Fibroblast of skin of left quadriceps (primary cell): Measurements from ENCODE around the gene PCMT1.
"Not testable (repeated sequence)": the region's sequence is repeated elsewhere in the genome, so short reads cannot be mapped to it uniquely, and the experiment has no call there.

Source experiments
- DNase-seq, 2 experiments: peaks; one replicate each; pipeline ENCODE4 v3.0.0-alpha.2; 2013; ENCODE audit warnings: low read depth in 2 of 2

The PCMT1 gene

GRCh38 chr6:149749594-149750135 is at the start of gene PCMT1:
PCMT1 (plus strand) TSS chr6:149749741; CDS start chr6:149749902, 161 bp downstream.
- peak; percentile 72 to 79 for DNase-seq

DNA sequence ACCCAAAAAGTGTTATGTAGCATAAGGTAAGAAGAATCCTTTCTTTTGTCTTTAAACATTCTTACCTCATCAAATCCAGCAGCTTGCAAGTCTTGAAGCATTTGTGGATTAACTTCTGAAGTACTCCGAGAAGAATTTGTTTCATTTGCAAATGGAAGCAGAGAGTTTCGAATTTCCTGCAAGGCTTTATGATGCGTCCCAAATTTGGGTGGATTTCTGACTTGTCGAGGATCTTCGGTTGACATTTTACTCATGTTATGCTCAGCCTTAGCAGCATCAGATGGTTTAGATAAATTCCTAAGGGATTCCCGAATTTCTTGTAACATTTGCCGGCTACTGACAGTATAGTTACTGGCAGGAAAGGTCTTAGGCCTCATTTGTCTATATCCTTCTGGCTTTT is 47.8 kb upstream of the PCMT1 start:
- peak in 1 of 2 experiments; percentile 47 for DNase-seq

DNA sequence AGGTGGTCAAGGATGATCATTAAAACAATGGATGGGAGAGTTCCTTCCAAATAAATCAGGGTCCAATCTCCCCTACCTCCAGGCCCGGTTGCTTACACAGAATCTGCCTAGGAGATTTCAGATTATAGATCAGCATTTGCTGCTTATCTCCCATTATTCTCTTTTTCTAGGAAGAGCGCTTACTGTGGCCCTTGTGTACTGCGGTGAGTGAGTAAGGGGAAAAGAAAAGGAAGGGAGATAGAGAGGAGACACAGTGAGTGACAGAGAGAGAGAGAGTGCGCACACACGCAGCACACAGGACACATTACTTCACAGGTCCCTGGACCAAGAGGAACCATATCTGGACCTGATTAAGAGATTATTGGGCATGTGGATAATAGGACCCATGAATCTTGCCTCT is 37.8 kb upstream of the PCMT1 start:
- DNase-seq, result no peak

DNA sequence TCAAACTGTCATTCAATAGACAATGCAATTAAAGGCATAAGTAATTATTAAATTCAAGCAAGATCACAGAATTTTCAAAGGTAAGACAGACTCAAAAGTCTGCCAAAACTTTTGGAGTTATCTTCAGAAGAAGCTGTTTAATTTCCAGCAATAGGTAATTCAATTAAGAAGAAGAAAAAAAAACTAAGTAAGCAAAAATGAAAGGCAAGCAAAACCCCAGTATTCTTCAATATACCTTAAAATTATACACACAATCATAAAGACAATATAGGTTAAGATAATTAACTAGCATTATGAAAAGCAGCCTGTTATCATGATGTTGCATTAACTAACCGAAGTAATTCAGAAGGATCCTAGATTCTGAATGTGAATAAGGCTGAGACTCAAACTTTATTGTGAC is 35.1 kb upstream of the PCMT1 start:
- no peak for DNase-seq

DNA sequence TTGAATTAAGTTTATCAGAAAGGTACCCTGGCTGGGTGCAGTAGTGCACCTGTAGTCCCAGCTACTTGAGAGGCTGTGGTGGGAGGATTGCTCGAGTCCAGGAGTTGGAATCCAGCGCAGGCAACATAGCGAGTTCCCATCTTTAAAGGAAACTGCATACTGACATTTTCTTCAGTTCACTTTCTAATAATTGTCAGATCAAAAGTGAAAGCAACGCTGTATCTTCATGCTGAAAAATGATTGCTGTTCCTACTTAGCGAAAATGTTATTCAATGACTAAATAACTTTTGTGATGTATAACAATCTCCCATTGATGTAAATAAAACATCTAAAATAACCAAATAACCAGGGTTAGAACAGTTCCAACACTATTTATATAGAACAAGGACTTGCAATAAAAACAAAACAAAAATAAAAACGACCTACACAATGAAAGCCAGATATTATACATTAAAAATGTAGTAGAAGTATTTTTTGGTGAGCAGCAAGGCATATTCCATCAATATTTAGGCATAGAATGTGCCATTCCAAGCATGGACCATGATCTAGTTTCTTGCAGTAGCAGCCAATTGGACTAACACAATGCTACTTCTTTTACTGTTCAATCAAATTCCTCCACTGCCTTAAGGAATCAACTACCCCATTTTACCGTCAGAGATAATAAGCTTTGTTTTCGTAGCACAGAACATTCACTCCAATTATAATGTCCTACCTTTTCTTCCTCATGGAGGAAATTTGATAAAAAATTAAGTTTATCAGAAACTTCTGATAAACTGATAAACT is 33.2 kb upstream of the PCMT1 start:
- DNase-seq, result no peak

DNA sequence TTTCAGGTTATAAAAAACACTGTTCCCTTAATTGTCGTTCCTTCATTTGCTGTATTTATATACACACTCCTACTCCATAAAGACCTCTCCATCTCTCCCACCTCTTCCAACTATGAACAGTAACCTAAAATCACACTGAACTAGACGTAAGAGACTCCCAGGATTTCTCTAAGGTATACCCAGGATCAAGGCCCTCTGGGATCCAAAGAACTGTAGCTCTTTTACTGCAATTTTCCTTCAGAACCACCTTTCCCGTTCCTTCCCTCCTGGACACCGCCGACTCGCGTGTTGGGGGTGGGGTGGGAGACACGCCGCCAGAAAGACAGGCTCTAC is 32.3 kb upstream of the PCMT1 start:
- DNase-seq, result no peak

GRCh38 chr6:149717588-149718458 is 31.7 kb upstream of the PCMT1 start, which contains the start of gene LATS1:
LATS1 (minus strand) TSS chr6:149718101; CDS start chr6:149702126, 15,975 bp downstream.
- DNase-seq, result peak; percentile 55 to 65

DNA sequence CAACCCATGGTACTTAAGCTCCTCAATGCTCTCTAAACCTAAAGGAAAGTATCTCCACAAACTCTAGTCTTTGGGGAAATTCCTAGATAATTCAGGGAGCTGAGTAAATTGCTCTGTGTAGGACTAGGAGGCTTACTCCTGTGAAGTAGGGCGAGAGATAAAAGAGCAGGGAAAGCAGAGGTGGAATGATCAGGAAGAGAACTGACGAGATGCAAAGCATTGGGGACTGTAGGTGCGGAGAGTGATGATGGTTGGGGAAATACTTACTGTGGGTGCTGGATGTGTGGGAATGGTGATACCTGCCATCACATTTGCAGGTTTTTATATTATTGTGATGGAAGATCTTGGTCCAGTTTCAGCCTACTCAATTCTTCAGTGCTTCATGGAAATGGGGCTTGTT is 30.0 kb upstream of the PCMT1 start:
- DNase-seq, result no peak

DNA sequence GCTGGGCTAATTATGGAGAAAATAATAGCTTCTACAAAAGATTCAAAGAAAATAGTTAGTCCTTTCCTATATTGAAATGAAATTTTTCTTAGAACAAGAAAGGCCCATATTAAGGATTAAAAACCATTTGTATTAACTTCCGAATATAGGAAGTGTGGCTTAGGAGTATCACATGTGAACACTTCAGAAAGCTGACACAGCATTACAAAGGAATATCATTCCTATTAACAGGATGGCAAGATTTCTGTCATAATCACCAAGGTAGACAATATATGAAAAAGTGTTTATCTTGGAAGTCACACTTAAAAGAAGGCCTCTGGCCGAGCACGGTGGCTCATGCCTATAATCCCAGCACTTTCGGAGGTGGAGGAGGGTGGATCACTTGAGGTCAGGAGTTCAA is 26.3 kb upstream of the PCMT1 start:
- no peak for DNase-seq

DNA sequence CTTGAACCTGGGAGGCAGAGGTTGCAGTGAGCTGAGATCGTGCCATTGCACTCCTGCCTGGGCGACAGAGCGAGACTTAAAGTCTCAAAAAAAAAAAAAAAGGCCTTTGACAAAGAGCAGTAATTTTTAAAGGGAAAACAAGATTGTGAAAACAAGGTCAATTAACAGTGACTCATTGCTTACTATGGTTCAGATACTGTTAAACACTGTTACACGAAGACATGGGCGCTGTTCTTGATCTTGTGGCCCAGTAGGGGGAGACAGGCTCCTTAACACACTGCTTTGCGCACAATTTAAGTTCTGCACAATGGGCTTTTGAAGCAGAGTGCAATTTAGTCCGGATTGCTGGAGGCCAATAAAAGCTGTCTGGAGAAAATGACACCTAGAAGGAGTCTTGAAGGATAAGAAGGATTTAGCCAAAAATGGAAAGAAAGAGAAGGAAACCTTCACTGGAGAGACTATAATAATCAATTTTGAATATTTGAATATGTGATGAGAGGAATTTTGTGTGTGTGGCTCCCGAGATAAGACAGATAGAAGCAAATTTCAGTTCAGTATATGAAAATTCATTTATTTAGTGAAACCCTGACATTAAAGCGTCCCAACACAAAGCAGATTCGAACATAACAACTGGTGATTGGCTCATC is 25.6 kb upstream of the PCMT1 start:
- peak in 1 of 2 experiments; percentile 42 for DNase-seq

DNA sequence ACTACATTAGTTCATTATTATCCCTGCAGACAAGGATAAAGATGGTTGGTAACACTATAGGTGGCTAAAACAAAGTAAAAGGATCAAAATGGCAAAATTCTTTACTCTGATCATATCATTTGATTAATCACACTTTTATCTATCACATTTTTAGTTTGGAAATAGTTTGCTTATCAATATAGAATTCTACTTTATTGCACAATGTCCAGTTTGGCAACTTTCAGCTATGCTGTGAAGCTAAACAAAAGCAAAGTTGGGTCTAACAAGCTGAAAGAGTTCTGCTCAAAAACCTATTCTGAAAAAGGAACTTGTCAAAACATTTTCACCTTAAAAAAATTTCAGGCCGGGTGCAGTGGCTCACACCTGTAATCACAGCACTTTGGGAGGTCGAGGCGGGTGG is 23.8 kb upstream of the PCMT1 start:
- no peak for DNase-seq

- DNase-seq, result no peak
These were observed 21.6 kb upstream of the PCMT1 start for GRCh38 chr6:149727793-149728498.

DNA sequence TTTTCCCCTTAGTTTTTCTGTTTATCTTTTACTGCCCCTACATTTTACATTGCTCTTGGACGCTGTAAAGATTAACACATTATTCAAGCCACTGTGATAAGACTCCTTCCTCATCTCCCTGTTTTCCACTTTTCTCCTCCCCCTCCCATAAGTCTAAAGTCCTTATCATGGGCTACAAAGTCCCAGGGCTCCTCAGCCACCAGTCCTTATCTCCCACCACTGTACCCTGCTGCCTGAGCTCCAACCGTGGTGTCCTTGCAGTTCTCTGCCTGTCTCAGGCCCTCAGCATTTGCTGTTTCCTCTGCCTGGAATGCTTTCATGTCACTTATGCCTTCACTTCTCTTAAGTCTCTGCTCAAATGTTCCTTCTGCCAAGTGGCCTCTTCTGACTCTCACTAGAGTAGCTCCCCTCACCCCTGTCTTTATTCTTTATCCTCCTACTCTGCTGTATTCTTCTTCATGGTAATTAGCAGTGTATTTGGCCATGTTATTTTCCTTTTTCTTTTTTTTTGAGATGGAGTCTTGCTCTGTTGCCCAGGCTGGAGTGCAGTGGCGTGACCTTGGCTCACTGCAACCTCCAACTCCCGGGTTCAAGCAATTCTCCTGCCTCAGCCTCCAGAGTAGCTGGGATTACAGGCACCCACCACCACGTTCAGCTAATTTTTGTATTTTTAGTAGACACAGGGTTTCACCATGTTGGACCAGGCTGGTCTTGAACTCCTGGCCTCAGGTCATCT is 20.9 kb upstream of the PCMT1 start:
- no peak for DNase-seq

DNA sequence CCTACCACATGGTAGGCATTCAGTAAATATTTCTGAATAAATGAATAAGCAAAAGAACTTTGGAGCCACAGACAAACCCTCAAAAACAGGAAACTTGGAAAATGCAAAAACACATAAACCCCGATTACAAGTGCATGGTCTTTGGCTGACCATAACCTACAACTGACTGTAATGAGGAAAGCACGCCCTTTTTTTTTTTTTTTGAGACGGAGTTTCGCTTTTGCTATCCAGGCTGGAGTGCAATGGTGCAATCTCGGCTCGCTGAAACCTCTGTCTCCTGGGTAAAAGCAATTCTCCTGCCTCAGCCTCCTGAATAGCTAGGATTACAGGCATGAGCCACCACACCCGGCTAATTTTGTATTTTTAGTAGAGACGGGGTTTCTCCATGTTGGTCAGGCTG is 19.7 kb upstream of the PCMT1 start:
- no peak for DNase-seq

DNA sequence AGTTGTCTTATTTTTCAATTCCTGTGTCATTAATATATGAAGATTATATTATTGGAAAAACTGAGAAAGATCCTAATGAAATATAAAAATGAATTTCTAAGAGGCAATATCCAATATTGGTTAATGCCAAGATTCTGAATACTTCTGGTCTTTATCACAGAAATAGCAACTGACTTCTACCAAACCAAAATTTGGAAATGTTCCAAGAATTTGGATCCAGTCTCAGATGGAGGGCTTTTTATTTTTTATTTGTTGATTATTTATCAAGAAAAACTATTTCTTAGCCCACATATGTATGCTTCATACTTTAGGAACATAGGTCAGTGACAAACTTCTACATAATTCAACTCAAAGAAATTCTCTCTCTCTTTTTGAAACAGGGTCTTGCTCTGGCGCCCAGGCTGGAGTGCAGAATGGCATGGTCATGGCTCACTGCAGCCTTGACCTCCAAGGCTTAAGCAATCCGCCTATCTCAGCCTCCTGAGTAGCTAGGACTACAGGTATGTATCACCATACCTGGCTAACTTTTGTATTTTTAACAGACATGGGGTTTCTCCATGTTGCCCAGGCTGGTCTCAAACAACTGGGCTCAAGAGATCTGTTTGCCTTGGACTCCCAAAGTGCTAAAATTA is 16.3 kb upstream of the PCMT1 start:
- DNase-seq, result no peak

DNA sequence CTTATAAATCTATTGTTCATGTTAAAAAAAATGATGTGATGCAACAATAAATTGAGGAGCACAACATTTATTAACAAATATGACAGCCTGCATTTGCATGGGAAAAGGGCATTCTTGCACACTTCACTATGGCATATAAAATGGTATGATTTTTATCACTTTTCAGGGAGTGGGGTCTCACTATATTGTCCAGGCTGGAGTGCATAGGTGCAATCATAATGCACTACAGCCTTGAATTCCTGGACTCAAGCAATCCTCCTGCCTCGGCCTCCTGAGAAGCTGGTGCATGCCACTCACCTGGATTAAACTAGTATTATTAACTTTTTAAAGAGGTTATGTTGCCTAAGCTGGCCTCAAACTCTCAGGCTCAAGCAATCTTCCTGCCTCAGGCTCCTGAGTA is 14.6 kb upstream of the PCMT1 start:
- no peak for DNase-seq

GRCh38 chr6:149745252-149745651 is 4.3 kb upstream of the PCMT1 start:
- DNase-seq, result not testable (repeated sequence)

DNA sequence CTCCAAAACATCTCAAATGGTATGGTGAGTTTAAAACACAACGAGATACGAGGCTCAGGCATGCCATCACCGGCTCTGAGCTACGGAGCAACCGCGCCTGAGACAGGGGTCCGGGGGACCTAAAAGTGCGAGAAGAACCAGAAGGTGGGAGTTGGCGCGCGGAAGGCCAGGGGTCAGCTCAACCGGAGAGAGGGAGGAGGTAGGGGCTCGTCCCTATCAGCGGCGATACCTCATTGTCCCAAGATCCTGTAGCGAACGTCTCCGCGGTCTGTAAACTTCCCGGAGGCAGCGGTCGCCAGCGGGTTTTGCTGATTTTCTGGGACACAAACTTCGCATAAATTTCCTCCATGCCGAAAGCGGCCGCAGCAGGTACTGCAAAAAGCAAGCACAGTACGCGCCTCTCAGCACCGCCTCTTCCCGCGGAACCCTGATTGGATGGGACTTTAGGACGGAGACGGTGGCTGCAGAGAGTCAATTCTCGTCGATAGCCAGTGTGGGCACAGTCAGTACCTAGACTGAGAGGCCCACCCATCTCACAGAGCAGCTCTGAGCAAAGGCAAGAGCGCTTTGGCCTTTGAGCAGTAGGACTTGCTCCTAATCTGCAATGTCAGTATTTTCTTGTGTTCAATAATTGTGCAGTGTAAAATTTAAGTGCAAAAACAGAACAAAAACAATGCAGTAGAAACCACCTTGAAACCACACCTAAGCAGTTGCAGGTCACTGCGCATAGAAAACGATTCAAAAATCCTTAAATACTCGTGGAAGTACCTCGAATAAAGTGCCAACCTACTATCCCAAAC is 3.2 kb upstream of the PCMT1 start, which contains the start of gene NUP43:
TSS of gene NUP43 (minus strand) at position 383 of the 800 bp plus-strand sequence. CDS start at position 349, 34 bp downstream.
- peak; percentile 92 to 93 for DNase-seq

DNA sequence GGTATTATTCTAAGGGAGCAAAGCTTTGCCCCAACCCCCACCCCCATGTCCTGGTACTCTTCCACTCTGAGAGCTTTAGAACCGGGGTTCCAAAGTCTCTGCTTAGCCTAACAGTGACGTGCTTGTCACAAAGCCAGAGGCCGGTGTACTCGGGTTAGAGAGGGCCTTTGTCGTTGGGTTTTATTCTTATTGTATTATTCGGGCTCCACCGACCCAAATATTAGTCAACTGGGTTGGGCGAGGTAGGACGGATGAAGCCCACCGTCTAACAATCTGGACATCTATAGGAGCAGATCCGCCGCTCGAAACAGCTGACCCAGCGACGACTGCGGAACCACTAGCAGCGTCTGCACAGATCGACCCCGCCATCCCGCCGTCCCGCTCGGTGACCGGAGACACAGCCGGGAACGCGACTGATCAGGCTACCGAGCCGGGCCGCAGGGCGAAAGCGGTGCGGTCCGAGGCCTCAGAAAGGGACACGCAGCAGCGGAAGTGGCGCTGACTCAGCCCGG is 403 bp upstream of the PCMT1 start:
- DNase-seq, result not testable (repeated sequence)
